Liver (tissue), 9 donors: Measurements from ENCODE around the gene OTUD1. TPM values are rescaled to one million over a fixed set of nuclear protein-coding genes. Genes with fewer than 3 reads are reported as not detected.

Experiments used
- DNase-seq: peaks from one replicate; pipeline ENCODE4 v3.0.0-alpha.2; 2017; ENCODE audit warnings: low spot score
- H3K27ac ChIP-seq, 2 donors: one replicate each; pipeline ENCODE4 v1.7.0; 2013; ENCODE audit warnings: inconsistent platforms in 2 of 2, low read length in 2 of 2, control low read depth in 1 of 2, low read depth in 1 of 2, mild to moderate bottlenecking in 1 of 2
- H3K27me3 ChIP-seq, 4 donors: one replicate each; pipeline versions ENCODE4 v1.6.1 to v1.7.0; 2013; ENCODE audit warnings: low read length in 3 of 4, inconsistent platforms in 1 of 4, mild to moderate bottlenecking in 1 of 4, moderate library complexity in 1 of 4; ENCODE audit not compliant: control insufficient read depth in 4 of 4, insufficient read depth in 4 of 4
- H3K36me3 ChIP-seq, 4 donors: one replicate each; pipeline versions ENCODE4 v1.6.1 to v1.7.0; 2013; ENCODE audit warnings: low read length in 3 of 4, mild to moderate bottlenecking in 3 of 4, low read depth in 1 of 4, moderate library complexity in 1 of 4; ENCODE audit not compliant: control insufficient read depth in 4 of 4, insufficient read depth in 3 of 4
- H3K4me1 ChIP-seq, 4 donors: one replicate each; pipeline versions ENCODE4 v1.6.1 to v1.7.0; 2013; ENCODE audit warnings: low read length in 3 of 4, mild to moderate bottlenecking in 3 of 4, moderate library complexity in 1 of 4; ENCODE audit not compliant: control insufficient read depth in 4 of 4, insufficient read depth in 4 of 4
- H3K4me3 ChIP-seq, 3 donors: one replicate each; pipeline versions ENCODE4 v1.6.1 to v1.7.0; 2013; ENCODE audit warnings: low read length in 3 of 3, control low read depth in 1 of 3, low read depth in 1 of 3, mild to moderate bottlenecking in 1 of 3
- H3K9ac ChIP-seq, 2 donors: one replicate each; pipeline ENCODE4 v1.7.0; 2013; ENCODE audit warnings: low read length in 2 of 2, mild to moderate bottlenecking in 2 of 2, moderate library complexity in 2 of 2, control low read depth in 1 of 2, low read depth in 1 of 2
- H3K9me3 ChIP-seq, 4 donors: one replicate each; pipeline versions ENCODE4 v1.6.1 to v1.7.0; 2013; ENCODE audit warnings: low read length in 3 of 4; ENCODE audit not compliant: control insufficient read depth in 4 of 4
- CTCF ChIP-seq: fragments of 150-350 bp; IDR thresholded peaks from 2 replicates; pipeline ENCODE4 v1.5.1; 2017; ENCODE audit warnings: improper control_type of control experiment, low read depth, low read length; ENCODE audit not compliant: missing input control
- EGR1 ChIP-seq, 2 donors: IDR thresholded peaks; 2 replicates each; pipeline ENCODE4 v1.6.1; 2016 to 2018; ENCODE audit warnings: antibody characterized with exemption in 2 of 2, low read depth in 2 of 2
- FOXA1 ChIP-seq: IDR thresholded peaks from 2 replicates; pipeline ENCODE4 v1.6.1; 2016; ENCODE audit warnings: antibody characterized with exemption
- FOXA2 ChIP-seq: IDR thresholded peaks from 2 replicates; pipeline ENCODE4 v1.6.1; 2016; ENCODE audit warnings: antibody characterized with exemption
- GABPA ChIP-seq, 2 donors: IDR thresholded peaks in 1 of 2; conservative IDR thresholded peaks in 1 of 2; 2 replicates each; pipeline ENCODE4 v1.6.1; 2016; ENCODE audit warnings: antibody characterized with exemption in 2 of 2, mild to moderate bottlenecking in 1 of 2, moderate library complexity in 1 of 2
- HNF4A ChIP-seq, 2 donors: conservative IDR thresholded peaks; 2 replicates each; pipeline ENCODE4 v1.6.1; 2016; ENCODE audit warnings: antibody characterized with exemption in 2 of 2, mild to moderate bottlenecking in 2 of 2
- HNF4G ChIP-seq: IDR thresholded peaks from 2 replicates; pipeline ENCODE4 v1.6.1; 2016; ENCODE audit warnings: antibody characterized with exemption
- JUND ChIP-seq, 2 donors: IDR thresholded peaks; 2 replicates each; pipeline ENCODE4 v1.6.1; 2016; ENCODE audit warnings: antibody characterized with exemption in 2 of 2
- MAX ChIP-seq: IDR thresholded peaks from 2 replicates; pipeline ENCODE4 v1.6.1; 2016; ENCODE audit warnings: antibody characterized with exemption
- NR2F2 ChIP-seq: IDR thresholded peaks from 2 replicates; pipeline ENCODE4 v1.6.1; 2016; ENCODE audit warnings: antibody characterized with exemption
- RAD21 ChIP-seq, 2 donors: IDR thresholded peaks; 2 replicates each; pipeline ENCODE4 v1.6.1; 2016; ENCODE audit warnings: antibody characterized with exemption in 2 of 2, mild to moderate bottlenecking in 2 of 2
- RXRA ChIP-seq, 2 donors: IDR thresholded peaks; 2 replicates each; pipeline ENCODE4 v1.6.1; 2017 to 2018; ENCODE audit warnings: antibody characterized with exemption in 2 of 2, mild to moderate bottlenecking in 1 of 2
- SP1 ChIP-seq: IDR thresholded peaks from 2 replicates; pipeline ENCODE4 v1.6.1; 2018; ENCODE audit warnings: antibody characterized with exemption, mild to moderate bottlenecking
- TAF1 ChIP-seq: conservative IDR thresholded peaks from 2 replicates; pipeline ENCODE4 v1.6.1; 2016; ENCODE audit warnings: antibody characterized with exemption, mild to moderate bottlenecking
- YY1 ChIP-seq: IDR thresholded peaks from 2 replicates; pipeline ENCODE4 v1.6.1; 2016; ENCODE audit warnings: antibody characterized with exemption, mild to moderate bottlenecking
- WGBS: extraction: QIAGEN DNeasy Blood & Tissue Kit; methylation state at CpG from one replicate; pipeline ENCODE4 v1.1.7; 2013; 5-methylcytosine and 5-hydroxymethylcytosine counted together
- polyA plus RNA-seq, 2 donors: library from polyadenylated mRNA; stranded (reverse) in 1 of 2; unstranded in 1 of 2; fragments of 200-250 nt in 1 of 2; fragments of >200 nt in 1 of 2; fragmentation: Nextera tagmentation in 1 of 2; extraction: Ambion mirVana in 1 of 2; gene quantifications; one replicate each; pipeline versions ENCODE4 v1.2.1 to v1.2.3, GENCODE V29; 2013 to 2015
- total RNA-seq, 2 donors: library from RNA; depleted of rRNA; stranded (reverse); fragments of >200 nt; gene quantifications; one replicate each; pipeline ENCODE4 v1.2.3, GENCODE V29; 2014
- TF ChIP-seq, protein P1 (sequence below): IDR thresholded peaks from 2 replicates; pipeline ENCODE4 v1.6.1; 2016; ENCODE audit warnings: antibody characterized with exemption, mild to moderate bottlenecking
- TF ChIP-seq, protein P2 (sequence below): IDR thresholded peaks from 2 replicates; pipeline ENCODE4 v1.6.1; 2016; ENCODE audit warnings: antibody characterized with exemption
- donor health status: healthy.
- donor health status: healthy.
- donor health status: healthy.
- donor health status: healthy.
- donor health status: healthy.

Gene OTUD1
- total and polyA plus RNA-seq, 4 donors = 1.5 to 5.9 (median 2.9) TPM

DNA sequence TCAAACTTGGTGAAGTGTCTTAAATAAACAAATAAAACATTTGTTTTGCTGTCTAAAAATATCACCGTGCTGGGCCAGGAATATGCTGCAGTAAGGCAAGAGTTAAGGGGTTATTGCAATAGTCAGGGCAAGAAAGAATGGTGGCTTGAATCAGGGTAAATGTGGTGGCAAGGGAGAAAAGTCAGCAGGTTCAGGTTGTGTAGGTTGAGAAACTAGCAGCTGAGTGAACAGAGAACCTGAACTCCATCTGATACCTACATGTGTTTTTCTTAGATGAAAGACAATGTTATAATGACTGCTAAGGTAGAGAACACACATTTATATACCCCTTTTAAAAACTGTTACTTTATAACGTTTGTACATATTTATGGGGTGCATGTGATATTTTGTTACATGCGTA, 28.7 kb downstream of the OTUD1 start:
- WGBS = 84% methylated on average over 3 of the region's 3 CpGs
- Histone ChIP-seq H3K4me3 (no peak overlapping the region), H3K4me1 (peaks cover 0 to 9% (median 0%) of the 10 kb centered on the region in 4 donors), H3K27ac (no peak overlapping the region), H3K9me3 (no peaks in the 10 kb centered on the region), H3K9ac (no peak overlapping the region), H3K27me3 (no peaks in the 10 kb centered on the region), H3K36me3 (no peaks in the 10 kb centered on the region)
- TF ChIP-seq RAD21 (IDR thresholded peaks at IDR 0.05) (no peak), HNF4G (no peak), SP1 (no peak), HNF4A (conservative IDR thresholded peaks at IDR 0.05) (no peak), RXRA (IDR thresholded peaks at IDR 0.05) (no peak), FOXA1 (no peak), FOXA2 (no peak), YY1 (no peak), CTCF (no peak), JUND (IDR thresholded peaks at IDR 0.05) (no peak), NR2F2 (no peak), TAF1 (no peak)
- TF ChIP-seq, protein P1, sequence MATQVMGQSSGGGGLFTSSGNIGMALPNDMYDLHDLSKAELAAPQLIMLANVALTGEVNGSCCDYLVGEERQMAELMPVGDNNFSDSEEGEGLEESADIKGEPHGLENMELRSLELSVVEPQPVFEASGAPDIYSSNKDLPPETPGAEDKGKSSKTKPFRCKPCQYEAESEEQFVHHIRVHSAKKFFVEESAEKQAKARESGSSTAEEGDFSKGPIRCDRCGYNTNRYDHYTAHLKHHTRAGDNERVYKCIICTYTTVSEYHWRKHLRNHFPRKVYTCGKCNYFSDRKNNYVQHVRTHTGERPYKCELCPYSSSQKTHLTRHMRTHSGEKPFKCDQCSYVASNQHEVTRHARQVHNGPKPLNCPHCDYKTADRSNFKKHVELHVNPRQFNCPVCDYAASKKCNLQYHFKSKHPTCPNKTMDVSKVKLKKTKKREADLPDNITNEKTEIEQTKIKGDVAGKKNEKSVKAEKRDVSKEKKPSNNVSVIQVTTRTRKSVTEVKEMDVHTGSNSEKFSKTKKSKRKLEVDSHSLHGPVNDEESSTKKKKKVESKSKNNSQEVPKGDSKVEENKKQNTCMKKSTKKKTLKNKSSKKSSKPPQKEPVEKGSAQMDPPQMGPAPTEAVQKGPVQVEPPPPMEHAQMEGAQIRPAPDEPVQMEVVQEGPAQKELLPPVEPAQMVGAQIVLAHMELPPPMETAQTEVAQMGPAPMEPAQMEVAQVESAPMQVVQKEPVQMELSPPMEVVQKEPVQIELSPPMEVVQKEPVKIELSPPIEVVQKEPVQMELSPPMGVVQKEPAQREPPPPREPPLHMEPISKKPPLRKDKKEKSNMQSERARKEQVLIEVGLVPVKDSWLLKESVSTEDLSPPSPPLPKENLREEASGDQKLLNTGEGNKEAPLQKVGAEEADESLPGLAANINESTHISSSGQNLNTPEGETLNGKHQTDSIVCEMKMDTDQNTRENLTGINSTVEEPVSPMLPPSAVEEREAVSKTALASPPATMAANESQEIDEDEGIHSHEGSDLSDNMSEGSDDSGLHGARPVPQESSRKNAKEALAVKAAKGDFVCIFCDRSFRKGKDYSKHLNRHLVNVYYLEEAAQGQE = no peak
- TF ChIP-seq, protein P2, sequence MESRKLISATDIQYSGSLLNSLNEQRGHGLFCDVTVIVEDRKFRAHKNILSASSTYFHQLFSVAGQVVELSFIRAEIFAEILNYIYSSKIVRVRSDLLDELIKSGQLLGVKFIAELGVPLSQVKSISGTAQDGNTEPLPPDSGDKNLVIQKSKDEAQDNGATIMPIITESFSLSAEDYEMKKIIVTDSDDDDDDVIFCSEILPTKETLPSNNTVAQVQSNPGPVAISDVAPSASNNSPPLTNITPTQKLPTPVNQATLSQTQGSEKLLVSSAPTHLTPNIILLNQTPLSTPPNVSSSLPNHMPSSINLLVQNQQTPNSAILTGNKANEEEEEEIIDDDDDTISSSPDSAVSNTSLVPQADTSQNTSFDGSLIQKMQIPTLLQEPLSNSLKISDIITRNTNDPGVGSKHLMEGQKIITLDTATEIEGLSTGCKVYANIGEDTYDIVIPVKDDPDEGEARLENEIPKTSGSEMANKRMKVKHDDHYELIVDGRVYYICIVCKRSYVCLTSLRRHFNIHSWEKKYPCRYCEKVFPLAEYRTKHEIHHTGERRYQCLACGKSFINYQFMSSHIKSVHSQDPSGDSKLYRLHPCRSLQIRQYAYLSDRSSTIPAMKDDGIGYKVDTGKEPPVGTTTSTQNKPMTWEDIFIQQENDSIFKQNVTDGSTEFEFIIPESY = no peak
- DNase-seq = no peak

DNA sequence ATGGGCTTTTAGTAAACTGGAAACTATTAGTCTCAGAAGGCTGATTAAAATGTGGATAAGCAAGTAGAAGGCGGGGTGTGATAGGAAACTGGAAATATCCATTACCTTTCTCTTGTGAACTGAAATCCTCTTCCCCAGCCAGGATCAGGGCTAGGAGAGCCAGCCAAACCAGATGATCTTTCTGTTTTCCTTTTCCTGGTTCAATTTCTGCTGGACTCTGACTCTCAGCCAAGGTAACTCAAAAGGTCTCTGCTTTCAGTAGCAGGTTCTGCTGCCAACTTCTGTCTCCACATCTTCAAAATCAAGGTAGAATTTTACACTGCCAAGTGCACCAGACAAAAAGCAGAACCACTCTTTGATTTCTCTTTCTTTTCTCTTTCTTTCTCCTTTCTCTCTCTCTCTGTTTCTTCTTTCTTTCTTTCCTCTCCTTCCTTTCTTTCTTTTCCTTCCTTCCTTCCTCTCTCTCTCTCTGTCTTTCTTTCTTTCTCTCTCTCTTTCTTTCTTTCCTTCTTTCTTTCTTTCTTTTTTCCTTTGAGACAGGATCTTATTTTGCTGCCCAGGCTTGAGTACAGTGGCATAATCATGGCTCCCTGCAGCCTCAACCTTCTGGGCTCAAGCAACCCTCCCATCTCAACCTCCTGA, 30.8 kb downstream of the OTUD1 start:
- no peak overlapping the region for H3K4me3 ChIP-seq
- no peaks in the 10 kb centered on the region for H3K9me3 ChIP-seq
- TF ChIP-seq SP1 = peak; percentile 73
- TF ChIP-seq JUND (IDR thresholded peaks at IDR 0.05) = peak in 1 of 2 donors; percentile 48
- TF ChIP-seq FOXA2 = no peak
- TF ChIP-seq CTCF = no peak
- peak; percentile 87 to 91 for TF ChIP-seq HNF4A (conservative IDR thresholded peaks at IDR 0.05)
- peak in 1 of 2 donors; percentile 69 for TF ChIP-seq RXRA (IDR thresholded peaks at IDR 0.05)
- TF ChIP-seq GABPA (IDR thresholded peaks at IDR 0.05 in 1 of 2, conservative IDR thresholded peaks at IDR 0.05 in 1 of 2) = no peak
- TF ChIP-seq MAX = peak; percentile 91
- TF ChIP-seq RAD21 (IDR thresholded peaks at IDR 0.05) = peak; percentile 19 to 32
- peak in 1 of 2 donors; percentile 79 for TF ChIP-seq EGR1 (IDR thresholded peaks at IDR 0.05; ENCODE audit: low read depth in 2 of 2)
- no peak for TF ChIP-seq YY1
- peak; percentile 47 for TF ChIP-seq HNF4G
- no peak for TF ChIP-seq TAF1
- TF ChIP-seq, protein P1 = peak; percentile 21
- no peak overlapping the region for H3K9ac ChIP-seq
- 37% methylated on average over 1 of the region's 1 CpG for WGBS
- H3K27me3 ChIP-seq = no peaks in the 10 kb centered on the region
- peak overlapping the region; percentile 58 to 64 for H3K27ac ChIP-seq
- H3K36me3 ChIP-seq = no peaks in the 10 kb centered on the region
- DNase-seq = no peak
- H3K4me1 ChIP-seq = peaks cover 0 to 9% (median 0%) of the 10 kb centered on the region in 4 donors
